Chondrocyte (in vitro differentiated cells): ENCODE measurements around the gene APBB2. TPM values are rescaled to one million over a fixed set of nuclear protein-coding genes. Genes with fewer than 3 reads are reported as not detected.
A peak's percentile ranks its signal among the peaks of the same experiment; 100 is the strongest.

Source experiments
- DNase-seq: peaks from one replicate; pipeline ENCODE4 v3.0.0; 2021; ENCODE audit warnings: mixed read lengths, low spot score
- H3K27ac Mint-ChIP-seq: one replicate; pipeline ENCODE4 v1.8.0; 2021; ENCODE audit warnings: mild to moderate bottlenecking, moderate library complexity, mixed read lengths; ENCODE audit not compliant: unreplicated experiment
- H3K27me3 Mint-ChIP-seq: 2 replicates; pipeline ENCODE4 v1.8.0; 2021; ENCODE audit warnings: low read depth, mixed read lengths
- H3K36me3 Mint-ChIP-seq: 2 replicates; pipeline ENCODE4 v1.8.0; 2021; ENCODE audit warnings: low read depth, mixed read lengths
- H3K4me1 Mint-ChIP-seq: 2 replicates; pipeline ENCODE4 v1.8.0; 2021; ENCODE audit warnings: low read depth, mild to moderate bottlenecking, mixed read lengths
- H3K4me3 Mint-ChIP-seq: one replicate; pipeline ENCODE4 v1.8.0; 2021; ENCODE audit warnings: mild to moderate bottlenecking, moderate library complexity, mixed read lengths; ENCODE audit not compliant: unreplicated experiment
- H3K9me3 Mint-ChIP-seq: 2 replicates; pipeline ENCODE4 v1.8.0; 2021; ENCODE audit warnings: low read depth, mixed read lengths
- CTCF ChIP-seq: fragments of 200-600 bp; sonication (generic); IDR thresholded peaks from 2 replicates; pipeline ENCODE4 v1.5.0; 2021; ENCODE audit warnings: antibody characterized with exemption, mild to moderate bottlenecking, moderate library complexity
- total RNA-seq: library from RNA; stranded (reverse); gene quantifications from 3 replicates; pipeline ENCODE4 v1.2.1, GENCODE V29; 2021

The APBB2 gene
- total RNA-seq, 1 donor from 2014 or later, result 119 TPM

GRCh38 chr4:40953283-40954087, 260.9 kb downstream of the APBB2 start:
- no peaks in the 10 kb centered on the region for H3K27me3 Mint-ChIP-seq
- no peaks in the 10 kb centered on the region for H3K9me3 Mint-ChIP-seq
- no peak for TF ChIP-seq CTCF
- peak overlapping the region; percentile 94 for H3K27ac Mint-ChIP-seq
- peaks cover 69% of the 10 kb centered on the region for H3K4me1 Mint-ChIP-seq
- DNase-seq, result no peak
- no peaks in the 10 kb centered on the region for H3K36me3 Mint-ChIP-seq
- peak overlapping the region; percentile 33 for H3K4me3 Mint-ChIP-seq

- no peak for TF ChIP-seq CTCF
- no peaks in the 10 kb centered on the region for H3K27me3 Mint-ChIP-seq
- no peak for DNase-seq
- no peaks in the 10 kb centered on the region for H3K9me3 Mint-ChIP-seq
- H3K4me1 Mint-ChIP-seq, result peaks cover 72% of the 10 kb centered on the region
- no peak overlapping the region for H3K4me3 Mint-ChIP-seq
- H3K27ac Mint-ChIP-seq, result peak overlapping the region; percentile 51
- no peaks in the 10 kb centered on the region for H3K36me3 Mint-ChIP-seq
Measured at GRCh38 chr4:40952672-40953071, 261.7 kb downstream of the APBB2 start.

GRCh38 chr4:40952217-40952616, 262.1 kb downstream of the APBB2 start:
- no peak overlapping the region for H3K4me3 Mint-ChIP-seq
- H3K9me3 Mint-ChIP-seq, result no peaks in the 10 kb centered on the region
- peak overlapping the region; percentile 51 for H3K27ac Mint-ChIP-seq
- peaks cover 73% of the 10 kb centered on the region for H3K4me1 Mint-ChIP-seq
- no peaks in the 10 kb centered on the region for H3K36me3 Mint-ChIP-seq
- DNase-seq, result no peak
- TF ChIP-seq CTCF, result no peak
- H3K27me3 Mint-ChIP-seq, result no peaks in the 10 kb centered on the region

GRCh38 chr4:40951026-40951425, 263.3 kb downstream of the APBB2 start:
- no peak overlapping the region for H3K27ac Mint-ChIP-seq
- no peak for TF ChIP-seq CTCF
- no peaks in the 10 kb centered on the region for H3K27me3 Mint-ChIP-seq
- no peak for DNase-seq
- peaks cover 71% of the 10 kb centered on the region for H3K4me1 Mint-ChIP-seq
- H3K4me3 Mint-ChIP-seq, result no peak overlapping the region
- no peaks in the 10 kb centered on the region for H3K9me3 Mint-ChIP-seq
- H3K36me3 Mint-ChIP-seq, result no peaks in the 10 kb centered on the region

GRCh38 chr4:40949358-40950100, 264.8 kb downstream of the APBB2 start:
- H3K4me1 Mint-ChIP-seq, result peaks cover 59% of the 10 kb centered on the region
- no peak for TF ChIP-seq CTCF
- DNase-seq, result no peak
- peak overlapping the region; percentile 77 for H3K27ac Mint-ChIP-seq
- peaks cover 3% of the 10 kb centered on the region for H3K36me3 Mint-ChIP-seq
- H3K9me3 Mint-ChIP-seq, result no peaks in the 10 kb centered on the region
- H3K27me3 Mint-ChIP-seq, result no peaks in the 10 kb centered on the region
- H3K4me3 Mint-ChIP-seq, result no peak overlapping the region
